NK-92 (cell line): ENCODE measurements around the gene TMEM266.

Source experiments
- DNase-seq: peaks from one replicate; lab custom pipeline; 2025; ENCODE audit not compliant: unreplicated experiment; lab: John Stamatoyannopoulos, UW

Gene TMEM266

DNA sequence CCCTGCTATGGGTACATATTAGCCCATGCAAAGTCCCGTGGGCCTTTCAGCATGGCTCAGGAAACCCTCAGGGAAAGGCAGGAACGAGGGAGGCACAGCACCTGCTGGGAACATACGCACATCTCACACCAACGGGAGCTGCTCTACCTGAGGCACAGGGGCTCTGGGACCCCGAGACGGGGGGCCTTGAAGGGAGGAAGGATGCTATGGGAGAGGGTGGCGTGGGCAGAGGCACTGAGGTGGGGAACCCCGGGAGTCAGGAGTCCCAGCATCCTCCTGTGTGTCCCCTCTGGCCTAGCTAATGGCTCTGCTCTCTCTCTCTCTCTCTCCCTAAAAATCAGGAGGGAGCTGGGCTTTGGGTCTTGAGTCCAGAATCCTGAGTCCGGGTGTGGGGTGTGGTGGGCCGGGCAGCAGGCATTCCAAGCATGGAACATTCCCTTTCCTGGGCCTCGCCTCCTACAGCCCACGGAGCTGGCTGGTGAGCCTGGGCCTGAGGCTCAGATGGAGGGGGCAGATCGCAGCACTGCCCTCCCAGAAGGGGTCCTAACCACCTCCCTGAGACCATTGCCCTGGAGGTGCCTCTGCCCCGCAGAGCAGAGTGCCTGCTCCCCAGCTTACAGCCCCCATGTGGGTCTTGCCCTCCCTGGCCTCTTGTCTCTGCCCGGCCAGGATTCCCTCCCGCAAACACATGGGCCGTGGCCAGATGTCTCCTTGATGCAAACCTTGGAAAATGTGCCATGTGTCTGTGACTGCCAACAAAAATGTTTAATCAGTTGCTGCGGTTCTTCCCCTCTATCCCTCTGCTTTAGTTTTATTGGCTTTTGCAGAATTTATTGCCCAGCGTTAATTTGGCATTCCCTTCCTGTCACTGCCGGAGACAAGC, 101.6 kb downstream of the TMEM266 start:
- DNase-seq = no peak

DNA sequence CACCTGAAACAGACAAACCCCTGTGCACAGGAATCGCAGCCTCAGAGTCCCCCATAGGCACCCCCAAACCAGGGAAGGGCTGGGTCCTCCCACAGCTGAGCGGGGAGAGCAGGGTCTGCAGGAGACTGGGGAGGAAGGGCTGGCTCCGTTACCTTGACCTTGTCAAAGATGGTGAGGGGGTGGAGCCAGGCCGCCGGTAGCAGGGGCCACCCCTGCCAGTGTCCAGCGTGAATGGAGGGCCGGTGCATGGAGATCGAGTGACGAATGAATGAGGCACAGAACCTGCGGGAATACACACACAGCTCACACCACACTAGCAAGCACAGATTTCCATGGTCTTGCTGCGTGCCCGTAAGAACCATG, 102.2 kb downstream of the TMEM266 start:
- no peak for DNase-seq

DNA sequence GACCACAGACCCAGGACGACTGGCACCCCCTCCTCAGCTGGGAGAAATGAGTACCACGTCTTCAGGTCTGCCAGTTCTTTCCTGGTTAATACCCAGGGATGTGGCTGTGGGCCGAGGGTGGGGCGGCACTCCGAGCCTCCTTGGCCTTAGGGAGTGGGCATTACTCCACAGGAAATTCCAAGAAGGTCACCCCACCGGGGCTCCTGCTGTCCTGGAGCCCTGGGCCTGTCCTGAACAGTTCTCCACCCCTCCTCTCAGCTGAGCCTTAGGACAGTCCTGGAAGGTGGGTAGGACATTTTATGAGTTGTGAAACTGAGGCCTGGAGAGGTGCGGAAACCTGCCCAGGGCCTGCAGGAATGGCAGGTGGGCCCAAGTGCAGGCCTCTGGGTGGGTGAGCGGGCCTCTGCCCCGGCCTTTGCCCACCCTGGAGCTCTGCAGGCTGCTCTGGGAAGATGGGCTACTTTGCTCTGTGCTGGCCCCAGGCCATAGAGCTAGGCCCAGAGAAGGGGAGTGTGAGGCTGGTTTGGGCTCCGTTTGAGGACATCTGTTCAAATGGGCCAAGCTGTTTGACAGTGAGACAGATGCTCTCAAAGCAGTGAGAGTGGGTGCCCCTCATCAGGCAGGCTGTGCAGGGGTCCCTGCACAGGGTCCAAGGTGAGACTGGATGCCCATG, 103.1 kb downstream of the TMEM266 start:
- DNase-seq = no peak

DNA sequence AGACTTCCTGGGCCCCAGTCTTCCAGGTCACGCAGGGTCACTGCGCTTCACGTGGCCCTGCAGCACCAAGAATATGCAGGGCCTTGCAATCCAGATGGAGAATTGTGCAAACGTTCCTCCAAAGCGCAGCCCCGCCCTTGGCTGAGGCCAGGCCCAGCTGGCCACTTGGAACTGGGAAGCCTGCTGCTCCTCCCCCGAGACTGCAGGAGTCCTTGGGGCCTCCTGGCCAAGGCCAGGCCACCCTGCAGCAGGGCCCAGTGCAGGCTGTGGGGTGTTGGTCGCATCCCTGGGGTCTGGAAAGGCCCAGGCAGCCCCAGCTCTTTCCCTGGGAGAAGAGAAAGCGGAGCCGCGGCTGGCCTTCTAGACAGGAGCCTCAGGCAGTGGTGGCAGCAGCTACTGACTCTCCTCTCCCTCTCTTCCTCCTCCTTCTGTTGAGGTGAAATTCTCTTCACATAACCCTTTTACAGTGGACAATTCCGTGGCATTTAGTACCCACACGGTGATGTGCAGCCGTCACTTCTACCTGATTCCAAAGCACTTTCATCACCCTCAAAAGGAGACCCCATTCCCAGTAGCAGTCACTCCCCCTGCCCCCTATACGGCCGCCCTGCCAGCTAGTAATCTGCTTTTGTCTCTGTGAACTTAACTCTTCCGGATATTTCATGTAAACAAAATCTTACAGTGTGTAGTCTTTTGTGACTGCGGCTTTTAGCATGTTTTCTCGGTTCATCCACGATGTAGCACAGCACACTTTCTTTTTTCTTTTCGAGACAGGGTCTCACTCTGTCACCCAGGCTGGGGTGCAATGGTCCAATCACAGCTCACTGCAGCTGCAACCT, 103.9 kb downstream of the TMEM266 start:
- no peak for DNase-seq

GRCh38 chr15:76164602-76165001, 104.8 kb downstream of the TMEM266 start:
- no peak for DNase-seq

DNA sequence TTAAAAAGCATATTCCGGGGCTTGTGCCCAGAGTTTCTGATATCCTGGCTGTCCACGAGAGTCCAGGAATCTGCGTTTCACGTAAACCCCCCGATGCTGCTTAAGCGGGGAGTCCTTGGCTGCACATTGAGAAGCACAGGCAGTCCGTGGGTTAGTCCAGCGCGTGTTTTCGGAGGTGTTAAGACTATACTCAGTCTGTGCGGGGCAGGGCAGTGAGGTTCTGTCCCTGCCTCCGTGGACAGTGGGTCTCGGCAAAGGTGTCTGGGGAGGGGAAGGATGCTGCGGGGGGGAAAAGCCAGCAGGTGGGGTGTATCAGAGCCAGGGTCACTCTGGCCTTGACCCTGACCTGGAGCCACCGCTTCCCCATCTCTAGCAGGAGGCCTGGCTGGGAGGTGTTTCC, 106.2 kb downstream of the TMEM266 start:
- no peak for DNase-seq

DNA sequence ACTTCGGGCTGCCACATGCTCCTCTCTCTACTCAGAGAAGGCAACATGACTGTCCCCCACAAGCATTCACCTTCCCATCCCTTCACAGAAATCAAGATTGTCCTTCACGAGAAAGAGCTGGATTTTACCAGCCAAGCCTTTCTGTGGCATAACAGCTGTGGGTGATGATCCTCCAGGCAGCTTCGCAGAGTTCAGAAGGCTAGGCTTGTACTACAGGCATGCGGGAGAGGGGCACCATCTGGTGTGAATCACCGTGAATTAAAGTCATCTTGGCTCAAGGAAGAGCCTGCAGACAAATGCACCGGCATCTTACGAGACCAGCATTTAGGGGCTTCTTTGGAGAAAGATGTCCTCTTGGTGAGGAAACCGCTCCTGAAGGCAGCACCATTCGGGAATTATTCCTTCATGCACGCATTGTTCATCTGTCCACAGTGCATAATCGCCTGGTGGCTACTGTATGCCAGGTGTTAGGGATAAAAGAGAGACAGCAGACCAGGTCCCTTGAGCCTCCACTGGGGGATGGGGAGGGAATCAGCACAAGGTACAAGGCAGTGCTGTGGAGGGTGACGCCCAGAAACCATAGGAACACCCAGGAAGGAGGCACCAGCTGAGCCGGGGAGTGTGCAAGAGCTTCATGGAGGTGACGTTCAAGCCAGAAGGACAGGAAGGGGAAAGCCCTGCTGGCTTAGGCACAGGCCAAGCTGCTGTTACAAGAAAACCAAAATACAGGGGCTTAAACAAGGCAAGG, 108.6 kb downstream of the TMEM266 start:
- DNase-seq = no peak

DNA sequence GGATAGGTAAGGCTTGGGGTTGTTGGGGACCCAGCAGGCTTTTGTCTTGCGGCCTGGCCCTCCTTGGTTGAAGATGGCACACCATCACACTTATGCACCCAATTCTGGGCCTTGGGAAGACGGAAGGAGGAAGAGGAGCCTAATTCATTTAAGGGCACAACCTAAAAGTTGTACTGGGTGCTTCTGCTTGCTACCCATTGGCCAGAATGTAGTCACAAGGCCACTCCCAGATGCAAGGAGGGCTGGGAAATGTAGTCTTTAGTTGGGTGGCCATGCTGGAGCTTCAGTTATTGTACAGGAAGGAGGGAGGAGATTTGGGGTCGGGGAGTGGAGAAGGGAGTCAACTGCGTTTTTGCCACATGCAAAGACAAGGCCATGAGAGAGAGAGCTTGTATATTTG, 109.2 kb downstream of the TMEM266 start:
- DNase-seq = no peak

DNA sequence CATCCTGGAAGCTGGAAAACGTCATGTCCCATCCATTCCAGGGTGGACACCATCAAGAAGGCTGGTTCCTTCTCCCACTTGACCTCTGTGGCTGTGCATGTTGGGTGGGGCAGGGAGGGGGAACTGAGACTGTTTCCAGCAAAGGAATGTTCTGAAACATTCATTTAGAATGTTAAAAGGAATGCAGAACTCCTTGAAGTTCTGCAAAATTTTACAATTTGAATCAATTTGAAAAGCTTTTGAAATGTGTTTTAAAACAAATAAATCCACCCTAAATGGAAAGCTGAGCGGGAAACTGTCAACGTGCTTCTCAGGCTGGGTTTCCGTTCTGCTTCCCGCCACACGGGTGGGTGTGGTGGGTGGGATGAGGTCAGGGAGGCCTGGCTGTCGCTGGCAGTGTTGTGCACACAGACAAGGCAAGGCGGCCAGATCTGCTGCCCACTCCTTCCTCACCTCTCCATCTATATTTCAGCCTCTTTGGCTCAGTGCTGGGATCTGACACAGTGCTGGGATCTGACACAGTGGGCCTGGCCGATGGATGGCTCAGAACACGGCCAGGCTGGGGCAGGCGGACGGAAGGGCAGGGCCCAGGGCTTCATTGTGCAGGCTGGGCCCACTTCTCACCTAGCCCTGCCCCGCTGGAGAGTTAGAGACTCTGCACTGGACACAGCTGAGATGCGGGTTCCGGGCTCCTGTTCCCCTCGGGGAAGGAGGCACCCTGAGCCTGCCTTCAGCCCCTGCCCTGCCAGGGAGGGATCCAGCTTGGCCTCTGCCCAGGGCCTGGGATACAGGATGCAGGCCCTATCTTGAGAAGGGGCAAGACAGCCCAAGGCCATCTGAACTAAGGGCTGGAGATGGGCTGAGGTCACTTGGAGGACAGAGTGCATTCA, 110.4 kb downstream of the TMEM266 start:
- no peak for DNase-seq

- DNase-seq = no peak
These were observed 113.0 kb downstream of the TMEM266 start for GRCh38 chr15:76172782-76173181.

- no peak for DNase-seq
These were observed 113.6 kb downstream of the TMEM266 start for GRCh38 chr15:76173317-76173834.

- DNase-seq = no peak
These were observed 114.9 kb downstream of the TMEM266 start for GRCh38 chr15:76174654-76175053.

DNA sequence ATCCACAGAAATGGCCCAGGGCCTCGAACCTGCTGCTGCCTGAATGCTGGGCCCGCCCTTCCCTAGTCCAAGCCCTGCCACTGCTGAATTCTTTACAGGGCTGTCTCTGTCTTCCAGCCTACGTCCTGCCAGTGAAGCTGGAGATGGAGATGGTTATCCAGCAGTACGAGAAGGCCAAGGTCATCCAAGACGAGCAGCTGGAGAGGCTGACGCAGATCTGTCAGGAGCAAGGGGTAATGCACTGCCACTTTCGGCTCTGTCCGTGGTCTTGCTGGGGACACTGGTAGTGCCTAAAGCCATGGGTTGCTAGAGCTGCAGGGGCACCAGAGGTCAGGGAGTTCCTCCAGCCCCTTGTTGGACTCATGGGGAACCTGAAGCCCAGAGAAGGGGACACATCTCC, 115.7 kb downstream of the TMEM266 start:
- DNase-seq = no peak

GRCh38 chr15:76176059-76176458, 116.3 kb downstream of the TMEM266 start:
- DNase-seq = no peak

- no peak for DNase-seq
These were observed 116.8 kb downstream of the TMEM266 start for GRCh38 chr15:76176487-76177085.

GRCh38 chr15:76177491-76178040, 117.8 kb downstream of the TMEM266 start:
- DNase-seq = no peak

DNA sequence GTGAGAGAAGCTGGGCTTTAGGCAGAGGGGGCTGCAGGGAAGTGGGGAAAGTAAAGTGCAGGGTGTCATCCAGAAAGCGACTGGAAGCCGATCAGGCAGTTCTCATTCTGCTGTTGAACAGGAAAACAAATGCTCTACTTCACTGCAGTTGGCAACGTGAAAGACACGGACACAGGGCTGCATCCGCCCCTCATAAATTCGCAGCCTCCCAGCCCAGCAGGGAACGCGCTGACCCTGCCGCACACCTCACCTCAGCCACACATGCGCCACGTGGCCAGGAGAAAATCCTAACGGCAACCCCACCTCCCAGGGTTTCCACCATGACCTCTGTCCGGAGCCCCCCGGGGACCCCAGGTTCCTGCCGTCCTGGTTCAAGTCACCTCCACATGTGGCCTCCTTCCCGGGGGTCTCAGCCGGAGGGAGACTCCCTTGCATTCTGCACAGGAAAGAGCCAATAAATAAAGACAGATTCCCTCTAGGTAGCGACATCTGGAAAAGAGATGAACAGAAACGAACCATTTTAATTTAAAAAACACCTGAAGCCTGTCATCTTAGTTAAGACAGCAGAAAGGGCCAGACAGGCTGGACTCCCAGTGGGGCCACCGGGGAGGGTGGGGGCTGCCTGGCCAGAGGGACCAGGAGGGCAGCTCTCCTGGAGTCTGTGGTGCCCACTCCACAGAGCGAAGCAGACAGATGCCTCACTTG, 118.7 kb downstream of the TMEM266 start:
- DNase-seq = no peak

- DNase-seq = no peak
These were observed 119.2 kb downstream of the TMEM266 start for GRCh38 chr15:76179023-76179422.
